Right lobe of liver (tissue), 6 donors: ENCODE results near the gene GRIN3A. TPM values are rescaled to one million over a fixed set of nuclear protein-coding genes. Genes with fewer than 3 reads are reported as not detected.

Experiments used
- ATAC-seq, 4 donors: fragments of 200-7000 bp; cut with Tn5 transposase; one replicate each; pipeline ENCODE4 v1.9.1; 2020; ENCODE audit warnings: mild to moderate bottlenecking in 4 of 4, moderate library complexity in 4 of 4
- DNase-seq, 3 donors: peaks; one replicate each; pipeline ENCODE4 v3.0.0-alpha.2; 2020
- H3K27ac ChIP-seq, 3 donors: fragments of 200-600 bp; one replicate each; pipeline ENCODE4 v1.8.0; 2022
- H3K27me3 ChIP-seq, 2 donors: fragments of 200-600 bp; one replicate each; pipeline ENCODE4 v1.8.0; 2022
- H3K36me3 ChIP-seq, 4 donors: fragments of 200-600 bp; sonication (generic) in 1 of 4; one replicate each; pipeline versions ENCODE4 v1.5.1 to v1.8.0; 2017 to 2022; ENCODE audit warnings: control low read depth in 1 of 4
- H3K4me1 ChIP-seq, 4 donors: fragments of 200-600 bp; sonication (generic) in 1 of 4; one replicate each; pipeline versions ENCODE4 v1.5.1 to v1.8.0; 2017 to 2022; ENCODE audit warnings: control low read depth in 1 of 4
- H3K4me3 ChIP-seq, 3 donors: fragments of 200-600 bp; one replicate each; pipeline ENCODE4 v1.8.0; 2022
- H3K9me3 ChIP-seq, 4 donors: fragments of 200-600 bp; sonication (generic) in 1 of 4; one replicate each; pipeline versions ENCODE4 v1.5.1 to v1.8.0; 2017 to 2022; ENCODE audit warnings: control low read depth in 1 of 4
- CTCF ChIP-seq, 4 donors: fragments of 200-600 bp in 3 of 4; fragments of 450-650 bp in 1 of 4; IDR thresholded peaks; one replicate each; pipeline versions ENCODE4 v1.5.1 to v1.8.0; 2016 to 2022; ENCODE audit warnings: antibody characterized with exemption in 4 of 4, mild to moderate bottlenecking in 2 of 4
- POLR2A ChIP-seq: fragments of 450-650 bp; IDR thresholded peaks from one replicate; pipeline ENCODE4 v1.6.1; 2017; ENCODE audit warnings: antibody characterized with exemption, mild to moderate bottlenecking
- WGBS: methylation state at CpG from one replicate; pipeline ENCODE4 v1.1.6; 2018; ENCODE audit warnings: low coverage, low lambda C conversion rate; ENCODE audit not compliant: insufficient coverage; ENCODE audit errors: missing lambda C conversion rate; 5-methylcytosine and 5-hydroxymethylcytosine counted together
- intact Hi-C, 2 donors: fragments of 100-400 bp; cut with DNase I; formaldehyde crosslinking; loops; one replicate each; pipeline versions ENCODE4 v1.11.2 to v1.14.1; 2022
- total RNA-seq, 6 experiments: library from RNA; depleted of rRNA in 2 of 6; stranded (reverse); fragments of >200 nt in 2 of 6; fragmentation: NEBNext Ultra II Directional in 3 of 6; extraction: Animal tissue kit (Norgen Biotek cat#: 25700) in 3 of 6; gene quantifications; one replicate each; pipeline versions ENCODE4 v1.1.0 to v1.2.4, GENCODE V29; 2016 to 2023
- donor health status: DM: no; HTN: yes; CAD: no.
- donor health status: DM: no; HTN: no; CAD: no.
- donor health status: DM: no; HTN: no; CAD: no.
- donor health status: DM: no; HTN: yes; CAD: no.
- donor health status: DM: no; HTN: yes; CAD: no.

The GRIN3A gene
- total RNA-seq, 6 experiments from 2014 or later = 0.05 to 0.44 (median 0.09) TPM; not detected in 1

GRCh38 chr9:101631892-101632291 is 106.6 kb downstream of the GRIN3A start:
- no peaks in the 10 kb centered on the region for H3K9me3 ChIP-seq
- TF ChIP-seq POLR2A (no peak), CTCF (IDR thresholded peaks at IDR 0.05) (no peak)
- H3K27ac ChIP-seq = no peak overlapping the region
- intact Hi-C loops = no loop called here
- no peaks in the 10 kb centered on the region for H3K27me3 ChIP-seq
- peaks cover 0 to 27% (median 4%) of the 10 kb centered on the region in 4 donors for H3K4me1 ChIP-seq
- DNase-seq = no peak
- peak; percentile 26 to 71 (median 48) for ATAC-seq
- H3K36me3 ChIP-seq = no peaks in the 10 kb centered on the region
- 4% methylated on average over 2 of the region's 2 CpGs for WGBS
- H3K4me3 ChIP-seq = no peak overlapping the region

- Histone ChIP-seq H3K36me3 (no peaks in the 10 kb centered on the region), H3K9me3 (no peaks in the 10 kb centered on the region), H3K27ac (no peak overlapping the region), H3K4me1 (peaks cover 0 to 23% (median 4%) of the 10 kb centered on the region in 4 donors), H3K27me3 (no peaks in the 10 kb centered on the region), H3K4me3 (no peak overlapping the region)
- WGBS = 73% methylated on average over 5 of the region's 5 CpGs
- intact Hi-C loops = no loop called here
- ATAC-seq = peak in 1 of 4 donors; percentile 47
- no peak for DNase-seq
- TF ChIP-seq POLR2A (no peak), CTCF (IDR thresholded peaks at IDR 0.05) (no peak)
Measured at GRCh38 chr9:101629636-101630035, 108.8 kb downstream of the GRIN3A start.

GRCh38 chr9:101628173-101628572 is 110.3 kb downstream of the GRIN3A start:
- H3K27me3 ChIP-seq = no peaks in the 10 kb centered on the region
- intact Hi-C loops = no loop called here
- no peaks in the 10 kb centered on the region for H3K9me3 ChIP-seq
- H3K4me3 ChIP-seq = no peak overlapping the region
- TF ChIP-seq POLR2A = no peak
- no peak for TF ChIP-seq CTCF (IDR thresholded peaks at IDR 0.05)
- H3K4me1 ChIP-seq = peaks cover 0 to 23% (median 4%) of the 10 kb centered on the region in 4 donors
- WGBS = 77% methylated on average over 4 of the region's 4 CpGs
- no peak for ATAC-seq
- no peak for DNase-seq
- H3K36me3 ChIP-seq = no peaks in the 10 kb centered on the region
- no peak overlapping the region for H3K27ac ChIP-seq

- no peaks in the 10 kb centered on the region for H3K27me3 ChIP-seq
- no peaks in the 10 kb centered on the region for H3K36me3 ChIP-seq
- H3K27ac ChIP-seq = no peak overlapping the region
- ATAC-seq = no peak
- peaks cover 0 to 15% (median 4%) of the 10 kb centered on the region in 4 donors for H3K4me1 ChIP-seq
- no peak for DNase-seq
- H3K4me3 ChIP-seq = no peak overlapping the region
- TF ChIP-seq POLR2A = no peak
- no peak for TF ChIP-seq CTCF (IDR thresholded peaks at IDR 0.05)
- intact Hi-C loops = no loop called here
- 60% methylated on average over 1 of the region's 1 CpG for WGBS
- no peaks in the 10 kb centered on the region for H3K9me3 ChIP-seq
Measured at GRCh38 chr9:101626295-101626694, 112.2 kb downstream of the GRIN3A start.

GRCh38 chr9:101625876-101626275 is 112.6 kb downstream of the GRIN3A start:
- Histone ChIP-seq H3K4me1 (peaks cover 0 to 11% (median 4%) of the 10 kb centered on the region in 4 donors), H3K4me3 (no peak overlapping the region), H3K9me3 (no peaks in the 10 kb centered on the region), H3K36me3 (no peaks in the 10 kb centered on the region), H3K27me3 (no peaks in the 10 kb centered on the region), H3K27ac (no peak overlapping the region)
- no peak for TF ChIP-seq POLR2A
- DNase-seq = no peak
- no peak for ATAC-seq
- WGBS = 90% methylated on average over 2 of the region's 2 CpGs
- intact Hi-C loops = no loop called here
